ENCODE measurements around the gene PLCXD3. TPM values are rescaled to one million over a fixed set of nuclear protein-coding genes. Genes with fewer than 3 reads are reported as not detected.

Gene PLCXD3
- total RNA-seq, 1 donor from 2014 or later: 79.3 TPM

DNA sequence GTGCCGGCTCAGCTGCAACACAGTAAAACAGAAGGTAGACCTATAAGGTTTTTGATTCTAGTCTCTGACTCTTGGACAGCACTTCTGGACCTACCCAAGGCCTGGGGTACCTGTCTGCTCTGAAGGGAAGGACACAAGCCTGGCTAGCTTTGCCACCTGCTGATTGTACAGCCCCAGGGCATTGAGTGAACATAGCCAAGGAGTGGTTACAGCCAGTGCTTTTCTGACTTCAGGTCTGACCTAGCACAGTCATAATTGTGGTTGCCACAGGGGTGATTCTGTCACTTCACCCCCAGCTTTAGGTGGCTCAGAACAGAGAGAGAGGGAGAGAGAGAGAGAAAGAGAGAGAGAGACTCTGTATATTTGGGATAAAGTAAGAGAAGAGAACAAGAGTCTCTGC lies 118.4 kb downstream of the PLCXD3 start:
- intact Hi-C loops (cut with DNase I): no loop called here
- peak; percentile 9 for ATAC-seq (ENCODE audit: poor library complexity)

DNA sequence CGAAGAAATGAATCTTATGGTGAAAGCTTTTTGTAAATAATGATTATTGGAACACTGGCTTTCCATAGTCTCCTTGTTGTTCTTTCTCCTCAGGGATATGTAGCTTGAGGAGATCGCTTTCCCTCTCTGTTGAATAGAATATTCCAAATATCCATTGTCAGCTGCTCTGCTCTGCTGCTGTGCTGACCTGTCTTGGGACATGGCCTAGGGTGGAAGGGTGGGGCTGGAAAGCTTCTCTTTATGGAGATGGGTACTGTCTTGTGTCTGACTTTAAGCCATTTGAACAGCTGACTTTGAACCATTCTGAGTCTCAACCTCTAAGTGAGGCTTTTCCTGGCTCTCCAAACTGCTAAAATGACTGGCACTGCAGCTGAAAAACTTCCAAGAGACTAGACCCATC lies 135.8 kb downstream of the PLCXD3 start:
- DNase-seq (no peak), ATAC-seq (ENCODE audit: poor library complexity) (no peak)
- intact Hi-C loops (cut with DNase I): loop anchor here (10.0 kb wide), 1 partner anchor 140 kb away; the partner anchor contains the start of gene PLCXD3

More for the DNA sequence above, 118.4 kb downstream of the PLCXD3 start:
- no peak for DNase-seq

DNA sequence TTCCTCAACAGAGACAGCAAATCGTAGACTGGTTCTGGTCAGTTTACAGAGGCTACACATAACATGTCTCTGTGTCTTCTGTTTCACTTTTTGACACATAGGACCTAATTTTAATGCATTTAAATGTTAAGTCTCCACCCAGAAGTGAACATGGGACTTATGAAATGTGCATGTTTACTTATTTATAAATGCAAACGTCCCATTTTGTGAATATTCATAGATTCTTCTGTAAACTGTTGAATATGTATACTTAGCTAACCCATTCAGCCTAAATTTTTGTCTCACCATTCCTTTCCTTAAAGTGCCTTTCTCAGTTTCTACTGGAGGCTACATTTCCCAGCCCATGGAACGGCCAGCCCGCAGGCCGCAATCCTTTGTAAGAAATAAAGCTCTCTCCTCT lies 137.2 kb downstream of the PLCXD3 start:
- DNase-seq (no peak), ATAC-seq (ENCODE audit: poor library complexity) (no peak)
- intact Hi-C loops (cut with DNase I): loop anchor here (10.0 kb wide), 1 partner anchor 142 kb away; the partner anchor contains the start of gene PLCXD3

DNA sequence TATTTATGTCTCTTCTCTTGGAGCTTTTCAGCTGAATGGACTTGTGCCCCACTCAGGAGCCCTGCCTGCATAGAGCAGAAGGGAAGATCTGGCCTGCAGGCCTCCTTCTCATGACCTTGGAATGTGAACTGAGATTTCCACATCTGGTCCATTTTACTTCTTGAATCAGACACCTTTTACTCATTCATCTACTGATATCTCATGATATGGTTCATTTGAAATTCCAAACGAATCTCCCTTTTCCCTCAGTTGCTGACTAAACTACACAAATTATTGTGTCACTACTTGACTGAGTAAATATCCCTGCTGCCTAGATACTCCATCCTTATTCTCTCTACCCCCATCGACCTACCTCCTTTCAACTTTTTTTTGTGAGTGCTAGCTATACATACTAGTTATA lies 138.7 kb downstream of the PLCXD3 start:
- intact Hi-C loops (cut with DNase I): loop anchor here (10.0 kb wide), 1 partner anchor 143 kb away; the partner anchor contains the start of gene PLCXD3
- ATAC-seq (ENCODE audit: poor library complexity): no peak
- DNase-seq: no peak

DNA sequence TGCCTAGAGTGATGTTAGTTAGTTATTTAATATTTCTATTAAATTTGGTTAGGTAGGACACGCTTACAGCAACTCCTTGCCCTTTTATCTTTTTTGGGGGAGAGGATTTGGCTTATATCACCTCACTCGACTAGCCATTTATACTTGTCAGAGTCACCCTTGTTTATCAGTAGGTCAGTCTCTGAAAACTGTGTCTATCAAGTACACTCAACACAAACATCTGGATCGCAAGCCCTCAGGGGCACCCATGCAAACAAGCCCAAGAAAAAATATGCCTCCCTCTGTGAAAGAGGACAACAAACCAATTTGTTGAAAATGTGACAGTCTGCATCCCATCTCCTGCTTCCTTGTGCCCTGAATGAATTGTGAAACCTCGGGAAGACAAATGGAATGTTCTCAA lies 139.9 kb downstream of the PLCXD3 start:
- DNase-seq: no peak
- ATAC-seq (ENCODE audit: poor library complexity): peak; percentile 55
- intact Hi-C loops (cut with DNase I): loop anchor here (10.0 kb wide), 1 partner anchor 144 kb away; the partner anchor contains the start of gene PLCXD3

DNA sequence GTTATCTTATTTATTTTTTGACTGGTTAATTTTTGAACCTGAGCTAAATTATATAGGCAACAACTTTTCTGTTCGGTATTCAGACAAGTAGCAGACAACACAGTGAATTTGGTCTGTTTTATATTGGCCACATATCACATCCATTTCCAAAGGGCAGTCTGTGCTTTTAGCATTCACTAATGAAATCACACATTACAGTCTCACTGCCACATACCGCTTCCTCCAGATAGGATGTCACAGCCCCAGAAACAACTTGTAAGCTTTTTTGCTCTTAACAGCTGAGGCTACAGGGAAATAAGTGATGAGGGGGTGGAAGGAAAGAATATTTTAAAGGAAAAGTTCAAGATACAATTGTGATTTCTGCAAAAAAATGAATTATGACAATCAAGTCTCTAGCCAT lies 140.6 kb downstream of the PLCXD3 start:
- intact Hi-C loops (cut with DNase I): loop anchor here (10.0 kb wide), 1 partner anchor 145 kb away; the partner anchor contains the start of gene PLCXD3
- ATAC-seq (ENCODE audit: poor library complexity): peak; percentile 51
- no peak for DNase-seq

DNA sequence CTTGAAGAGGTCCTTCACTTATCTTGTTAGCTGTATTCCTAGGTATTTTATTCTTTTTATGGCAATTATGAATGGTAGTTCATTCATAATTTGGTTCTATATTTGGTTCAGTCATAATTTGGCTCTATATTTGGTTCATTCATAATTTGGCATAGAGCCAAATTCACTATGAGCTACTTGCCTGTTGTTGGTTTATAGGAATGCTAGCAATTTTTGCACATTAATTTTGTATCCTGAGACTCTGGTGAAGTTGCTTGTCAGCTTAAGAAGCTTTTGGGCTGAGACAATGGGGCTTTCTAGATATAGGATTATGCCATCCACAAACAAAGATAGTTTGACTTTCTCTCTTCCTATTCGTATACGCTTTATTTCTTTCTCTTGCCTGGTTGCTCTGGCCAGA lies 142.2 kb downstream of the PLCXD3 start:
- no peak for DNase-seq
- intact Hi-C loops (cut with DNase I): no loop called here
- no peak for ATAC-seq (ENCODE audit: poor library complexity)

- intact Hi-C loops (cut with DNase I): no loop called here
- no peak for ATAC-seq (ENCODE audit: poor library complexity)
- DNase-seq: no peak
Observed at GRCh38 chr5:41365369-41365768, 145.0 kb downstream of the PLCXD3 start.

DNA sequence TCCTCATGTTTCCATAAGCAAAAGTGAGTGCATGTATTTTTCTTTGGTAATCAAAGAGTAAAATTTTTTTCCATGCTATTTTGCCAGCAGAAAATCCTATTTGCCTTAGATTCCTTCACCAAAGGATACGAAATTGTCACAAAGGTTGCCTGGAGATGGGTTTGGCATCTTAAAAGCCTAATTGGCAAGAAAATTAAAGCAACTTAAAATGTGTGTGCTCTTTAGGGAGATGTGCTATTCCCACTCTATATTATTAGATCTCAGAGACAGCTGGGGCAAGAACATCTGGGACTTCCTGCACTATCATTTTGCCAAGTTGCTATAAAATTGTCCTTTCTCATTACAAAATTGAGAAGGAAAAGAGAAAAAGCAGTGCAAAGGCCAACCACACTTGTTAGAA lies 146.1 kb downstream of the PLCXD3 start:
- intact Hi-C loops (cut with DNase I): no loop called here
- DNase-seq (no peak), ATAC-seq (ENCODE audit: poor library complexity) (peak; percentile 13)

DNA sequence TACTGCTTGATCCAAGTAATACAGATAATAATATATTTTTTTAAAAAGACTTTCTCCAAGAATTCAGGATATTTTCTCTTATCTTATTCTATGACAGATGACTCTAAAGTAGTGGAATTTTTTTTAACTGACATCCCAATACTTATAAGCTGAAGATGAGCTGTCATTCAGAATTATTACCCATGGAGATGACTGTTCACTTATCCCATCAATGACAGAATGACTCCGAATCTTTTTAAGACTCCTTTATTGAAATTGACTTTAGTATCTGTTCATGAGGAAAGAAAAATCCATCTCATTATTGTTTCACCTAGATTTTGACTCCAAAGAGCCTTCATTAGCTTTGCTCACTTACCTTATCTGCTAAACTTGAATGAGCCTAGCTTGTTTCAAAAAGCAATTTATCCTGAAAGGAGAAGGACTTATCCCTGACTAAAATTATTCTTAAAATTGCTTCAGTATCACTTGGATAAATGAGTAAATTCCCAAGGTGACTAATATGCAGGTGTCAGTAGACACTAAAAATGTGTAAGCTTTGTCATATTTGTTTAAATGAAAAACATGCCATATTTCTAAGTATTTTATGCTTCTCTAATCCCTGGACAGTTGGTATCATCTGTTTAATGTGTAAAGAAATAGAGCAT lies 146.9 kb downstream of the PLCXD3 start:
- ATAC-seq (ENCODE audit: poor library complexity): no peak
- no peak for DNase-seq
- intact Hi-C loops (cut with DNase I): no loop called here

- ATAC-seq (ENCODE audit: poor library complexity): no peak
- intact Hi-C loops (cut with DNase I): no loop called here
- no peak for DNase-seq
Observed at GRCh38 chr5:41356786-41357185, 153.6 kb downstream of the PLCXD3 start.

GRCh38 chr5:41349846-41350245 lies 160.6 kb downstream of the PLCXD3 start:
- ATAC-seq (ENCODE audit: poor library complexity) (peak; percentile 43), DNase-seq (no peak)
- intact Hi-C loops (cut with DNase I): no loop called here

DNA sequence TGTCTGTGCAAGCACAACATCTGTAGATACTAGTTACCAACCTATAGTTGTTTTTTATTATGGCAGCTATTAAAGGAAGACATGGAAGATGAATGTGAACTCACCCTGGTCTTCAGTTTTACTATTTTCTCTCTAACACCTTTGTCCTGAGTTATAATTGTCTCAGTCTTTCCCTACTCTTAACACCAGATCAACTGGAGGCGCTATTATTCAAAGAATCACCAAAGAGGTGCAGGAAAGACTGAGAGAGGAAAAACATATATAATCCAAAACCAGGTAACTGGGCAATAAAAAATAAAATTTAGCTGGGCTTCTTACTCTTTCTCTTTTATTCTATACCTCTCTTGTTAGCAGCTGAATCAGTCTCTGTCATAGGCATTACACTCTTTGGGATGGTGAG lies 162.8 kb downstream of the PLCXD3 start:
- no peak for DNase-seq
- no peak for ATAC-seq (ENCODE audit: poor library complexity)
- intact Hi-C loops (cut with DNase I): no loop called here

DNA sequence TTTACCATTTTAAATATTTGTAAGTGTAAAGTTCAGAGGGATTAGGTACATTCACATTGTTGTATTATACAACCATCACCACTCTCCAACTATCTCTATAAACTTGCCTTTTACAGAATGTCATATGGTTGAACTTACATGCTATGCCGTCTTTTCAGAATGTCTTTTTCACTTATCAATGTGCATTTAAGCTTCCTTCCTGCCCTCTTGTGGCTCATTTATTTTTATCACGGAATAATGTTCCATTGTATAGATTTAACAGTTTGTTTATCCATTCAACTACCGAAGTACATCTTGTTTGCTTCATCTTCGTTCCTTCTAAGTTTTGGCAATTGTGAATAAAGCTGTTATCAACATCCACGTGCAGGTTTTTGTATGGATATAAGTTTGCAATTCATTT lies 163.8 kb downstream of the PLCXD3 start:
- ATAC-seq (ENCODE audit: poor library complexity) (no peak), DNase-seq (no peak)
- intact Hi-C loops (cut with DNase I): no loop called here

GRCh38 chr5:41345295-41345694 lies 165.1 kb downstream of the PLCXD3 start:
- intact Hi-C loops (cut with DNase I): no loop called here
- DNase-seq (no peak), ATAC-seq (ENCODE audit: poor library complexity) (no peak)

GRCh38 chr5:41339339-41339738 lies 171.1 kb downstream of the PLCXD3 start:
- no peak for ATAC-seq (ENCODE audit: poor library complexity)
- intact Hi-C loops (cut with DNase I): no loop called here
- no peak for DNase-seq

DNA sequence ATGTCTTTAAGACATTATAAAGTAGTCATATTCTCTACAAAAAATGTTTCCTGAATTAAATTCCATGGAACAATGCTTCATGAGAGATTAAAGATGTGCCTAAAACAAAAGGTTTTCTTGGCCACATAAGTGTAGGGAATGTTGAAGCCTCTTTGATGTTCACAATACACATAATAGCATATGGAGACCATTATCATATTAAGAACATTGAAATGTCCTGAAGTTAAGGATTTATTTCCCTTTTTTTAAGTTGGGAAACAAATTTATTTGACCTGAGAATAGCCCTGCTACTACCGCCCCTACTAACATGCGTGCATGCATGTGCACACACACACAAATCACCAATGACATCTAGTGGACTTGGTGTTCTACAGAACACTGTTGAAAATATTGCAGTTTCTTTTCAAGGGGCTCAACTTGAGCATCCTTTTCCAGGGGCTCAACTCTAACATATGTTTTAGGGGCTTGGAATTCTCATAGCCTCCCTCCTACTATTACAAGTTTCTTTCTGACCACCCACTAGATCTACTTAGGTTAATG lies 172.2 kb downstream of the PLCXD3 start:
- ATAC-seq (ENCODE audit: poor library complexity) (peak; percentile 28), DNase-seq (no peak)
- intact Hi-C loops (cut with DNase I): no loop called here

DNA sequence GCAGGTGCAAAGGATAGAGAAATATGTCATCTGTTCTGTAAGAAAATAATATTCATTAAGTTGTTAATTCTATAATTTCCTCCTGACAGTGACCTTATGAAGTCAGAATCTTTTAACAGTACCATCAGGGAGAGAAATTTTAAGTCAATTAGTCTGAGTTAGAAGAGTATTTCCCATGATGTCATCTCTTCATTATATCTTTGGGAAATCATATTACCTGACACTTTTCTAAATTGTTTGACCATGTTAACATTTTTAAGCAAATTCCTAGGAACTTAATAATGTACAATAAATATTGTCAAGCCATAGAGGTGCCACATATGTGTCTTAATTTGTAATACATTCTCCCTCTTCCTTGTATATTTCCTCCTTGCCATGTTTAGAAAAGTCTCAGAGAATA lies 172.7 kb downstream of the PLCXD3 start:
- DNase-seq (no peak), ATAC-seq (ENCODE audit: poor library complexity) (no peak)
- intact Hi-C loops (cut with DNase I): no loop called here

DNA sequence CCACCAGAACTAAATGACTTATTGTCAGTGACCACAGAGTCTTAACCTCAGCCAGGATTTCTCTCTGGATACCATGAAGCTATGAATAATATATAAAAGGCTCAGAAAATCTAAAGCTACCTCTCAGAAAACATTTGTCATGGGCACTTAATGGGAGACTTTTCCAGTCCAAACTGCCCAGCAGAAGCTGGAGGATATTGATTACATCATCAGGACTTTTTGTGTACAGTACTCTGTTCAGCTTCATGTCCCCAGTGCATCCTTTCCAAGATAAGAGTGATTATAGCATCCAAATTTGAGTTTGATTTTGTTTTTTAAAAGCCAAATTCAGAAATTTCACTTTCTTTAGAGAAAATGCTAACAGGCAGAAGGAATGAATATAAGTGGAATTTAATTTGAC lies 173.2 kb downstream of the PLCXD3 start:
- ATAC-seq (ENCODE audit: poor library complexity): peak; percentile 55
- intact Hi-C loops (cut with DNase I): no loop called here

DNA sequence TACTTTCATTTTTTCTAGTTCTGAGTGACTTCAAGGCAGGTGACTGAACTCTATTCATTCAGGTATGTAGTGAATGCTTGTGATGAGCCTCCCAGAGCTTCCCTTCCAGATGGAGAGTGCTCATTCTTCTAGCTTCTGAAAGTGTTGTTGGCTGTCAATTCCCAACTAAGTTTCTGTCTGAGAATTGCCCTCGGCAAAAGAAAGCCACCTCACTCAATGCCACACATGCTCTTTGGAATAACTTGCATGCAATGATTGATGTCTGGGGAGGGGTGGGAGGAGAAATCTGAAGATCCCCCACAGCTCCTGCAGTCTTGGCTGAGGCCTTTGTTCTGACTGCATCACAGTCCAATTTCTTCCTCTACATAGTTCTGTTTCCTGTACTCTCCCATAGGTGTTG lies 173.9 kb downstream of the PLCXD3 start:
- no peak for ATAC-seq (ENCODE audit: poor library complexity)
- intact Hi-C loops (cut with DNase I): no loop called here
- no peak for DNase-seq

More for the DNA sequence above, 173.2 kb downstream of the PLCXD3 start:
- no peak for DNase-seq

Data from Right ventricle myocardium superior (tissue), 1 donor.